Measurements from ENCODE around the gene ATAD3A. TPM values are rescaled to one million over a fixed set of nuclear protein-coding genes. Genes with fewer than 3 reads are reported as not detected.
"Not testable (repeated sequence)": the region's sequence is repeated elsewhere in the genome, so short reads cannot be mapped to it uniquely, and the experiment has no call there.

The ATAD3A gene
- total RNA-seq, 2 donors from 2014 or later, result 30.0 to 32.8 TPM

GRCh38 chr1:1510912-1511532, 940 bp upstream of the ATAD3A start:
- H3K9me3 ChIP-seq, result no peaks in the 10 kb centered on the region
- no peak for DNase-seq (ENCODE audit: low spot score)
- peaks cover 3% of the 10 kb centered on the region for H3K4me1 ChIP-seq (replicated peaks)
- 13% methylated on average over 17 of the region's 17 CpGs for WGBS
- TF ChIP-seq POLR2A (IDR thresholded peaks at IDR 0.05) (no peak), POLR2AphosphoS5 (IDR thresholded peaks at IDR 0.05) (no peak), CTCF (IDR thresholded peaks at IDR 0.05) (no peak)
- intact Hi-C loops (cut with DNase I), result no loop called here
- H3K27ac ChIP-seq, result peak overlapping the region; percentile 88 to 90
- H3K27me3 ChIP-seq (replicated peaks; ENCODE audit: insufficient read depth), result no peaks in the 10 kb centered on the region
- peak overlapping the region; percentile 71 to 91 for H3K4me3 ChIP-seq
- H3K36me3 ChIP-seq, result no peaks in the 10 kb centered on the region

GRCh38 chr1:1512425-1512824, 463 bp downstream of the ATAD3A start:
- H3K4me1 ChIP-seq (replicated peaks); H3K36me3 ChIP-seq; DNase-seq (ENCODE audit: low spot score); intact Hi-C loops (cut with DNase I); H3K9me3 ChIP-seq; H3K27me3 ChIP-seq (replicated peaks; ENCODE audit: insufficient read depth): not testable (repeated sequence)
- Histone ChIP-seq H3K27ac (peak overlapping the region in 1 of 2 donors; percentile 90), H3K4me3 (peak overlapping the region; percentile 71 to 91)
- 0% methylated on average over 3 of the region's 52 CpGs for WGBS

GRCh38 chr1:1513675-1514074, 1.7 kb downstream of the ATAD3A start:
- intact Hi-C loops (cut with DNase I), result not testable (repeated sequence)

GRCh38 chr1:1514376-1514775, 2.4 kb downstream of the ATAD3A start:
- 59% methylated on average over 16 of the region's 16 CpGs for WGBS
- H3K4me1 ChIP-seq (replicated peaks); DNase-seq (ENCODE audit: low spot score); H3K27me3 ChIP-seq (replicated peaks; ENCODE audit: insufficient read depth); intact Hi-C loops (cut with DNase I); H3K36me3 ChIP-seq; H3K27ac ChIP-seq; H3K9me3 ChIP-seq; H3K4me3 ChIP-seq: not testable (repeated sequence)

More at GRCh38 chr1:1513675-1514074, 1.7 kb downstream of the ATAD3A start:
- DNase-seq (ENCODE audit: low spot score); H3K4me3 ChIP-seq; H3K27ac ChIP-seq; H3K27me3 ChIP-seq (replicated peaks; ENCODE audit: insufficient read depth); H3K4me1 ChIP-seq (replicated peaks); H3K36me3 ChIP-seq; H3K9me3 ChIP-seq: not testable (repeated sequence)
- 89% methylated on average over 16 of the region's 18 CpGs for WGBS

- WGBS, result 94% methylated on average over 10 of the region's 14 CpGs
- not testable (repeated sequence) for H3K27ac ChIP-seq, H3K36me3 ChIP-seq
Observed at GRCh38 chr1:1516923-1517322, 5.0 kb downstream of the ATAD3A start.

GRCh38 chr1:1517973-1518620, 6.1 kb downstream of the ATAD3A start:
- no peaks in the 10 kb centered on the region for H3K27me3 ChIP-seq (replicated peaks; ENCODE audit: insufficient read depth)
- H3K4me3 ChIP-seq, result no peak overlapping the region
- no peaks in the 10 kb centered on the region for H3K9me3 ChIP-seq
- DNase-seq (ENCODE audit: low spot score), result no peak
- no peaks in the 10 kb centered on the region for H3K4me1 ChIP-seq (replicated peaks)
- no peak for TF ChIP-seq POLR2AphosphoS5 (IDR thresholded peaks at IDR 0.05)
- TF ChIP-seq POLR2A (IDR thresholded peaks at IDR 0.05), result no peak
- TF ChIP-seq CTCF (IDR thresholded peaks at IDR 0.05), result no peak
- no peaks in the 10 kb centered on the region for H3K36me3 ChIP-seq
- H3K27ac ChIP-seq, result no peak overlapping the region
- intact Hi-C loops (cut with DNase I), result no loop called here
- WGBS, result 94% methylated on average over 26 of the region's 28 CpGs

More at GRCh38 chr1:1516923-1517322, 5.0 kb downstream of the ATAD3A start:
- H3K4me1 ChIP-seq (replicated peaks); H3K4me3 ChIP-seq; intact Hi-C loops (cut with DNase I); H3K9me3 ChIP-seq; DNase-seq (ENCODE audit: low spot score); H3K27me3 ChIP-seq (replicated peaks; ENCODE audit: insufficient read depth): not testable (repeated sequence)

GRCh38 chr1:1518621-1519007, 6.7 kb downstream of the ATAD3A start:
- H3K9me3 ChIP-seq; H3K36me3 ChIP-seq; H3K4me1 ChIP-seq (replicated peaks); DNase-seq (ENCODE audit: low spot score); H3K27me3 ChIP-seq (replicated peaks; ENCODE audit: insufficient read depth); intact Hi-C loops (cut with DNase I); H3K4me3 ChIP-seq; H3K27ac ChIP-seq: not testable (repeated sequence)
- 90% methylated on average over 19 of the region's 19 CpGs for WGBS

GRCh38 chr1:1519805-1520505, 8.0 kb downstream of the ATAD3A start:
- H3K4me1 ChIP-seq (replicated peaks); H3K27ac ChIP-seq; H3K36me3 ChIP-seq; intact Hi-C loops (cut with DNase I); H3K27me3 ChIP-seq (replicated peaks; ENCODE audit: insufficient read depth); H3K9me3 ChIP-seq; DNase-seq (ENCODE audit: low spot score); H3K4me3 ChIP-seq: not testable (repeated sequence)
- 95% methylated on average over 32 of the region's 51 CpGs for WGBS
